HTR-8/SVneo (cell line): ENCODE data around the gene FASTK.
A peak's percentile ranks its signal among the peaks of the same experiment; 100 is the strongest.

Experiments
- DNase-seq: peaks from one replicate; pipeline ENCODE4 v3.0.0; 2011; ENCODE audit warnings: low spot score, mixed read lengths; ENCODE audit not compliant: insufficient read length
- FAIRE-seq: peaks from 2 replicates; lab custom pipeline; 2011; peaks lifted over from hg19 to GRCh38; lab: Jason Lieb, UNC

FASTK gene

DNA sequence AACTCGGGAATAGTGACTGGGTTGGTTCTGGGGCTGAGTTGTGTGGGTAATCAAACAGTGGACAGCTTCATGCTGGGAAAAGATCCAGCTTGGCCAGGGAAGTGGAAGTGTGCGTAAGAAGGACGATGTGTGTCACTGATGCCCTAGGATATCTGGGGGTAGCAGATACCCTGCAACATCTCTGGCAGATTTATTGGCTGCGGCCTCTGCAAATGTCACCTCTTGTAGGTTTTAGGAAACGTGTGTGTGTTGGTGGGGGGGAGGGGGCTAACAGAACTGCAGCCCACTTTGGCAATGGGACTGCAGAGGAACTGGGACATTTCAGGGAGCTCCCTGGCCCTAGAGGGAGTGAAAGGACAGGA lies 4.7 kb upstream of the FASTK start:
- DNase-seq (no peak), FAIRE-seq (no peak)

DNA sequence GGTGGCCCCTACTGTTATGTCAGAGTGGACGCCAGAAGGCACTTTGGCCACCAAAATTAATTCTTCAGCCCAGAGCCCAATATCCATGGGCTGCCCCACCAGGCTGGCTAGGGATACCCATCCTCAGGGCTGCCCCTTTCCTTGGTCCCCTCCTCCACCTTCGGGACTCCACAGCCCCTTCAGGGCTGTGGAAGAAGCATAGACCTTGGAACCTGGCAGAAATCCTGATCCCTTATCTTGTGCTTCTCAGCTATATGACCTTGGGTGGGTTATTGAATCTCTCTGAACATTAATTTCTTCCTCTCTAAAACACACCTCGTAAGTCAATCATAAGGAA lies 3.2 kb upstream of the FASTK start:
- DNase-seq (no peak), FAIRE-seq (no peak)

DNA sequence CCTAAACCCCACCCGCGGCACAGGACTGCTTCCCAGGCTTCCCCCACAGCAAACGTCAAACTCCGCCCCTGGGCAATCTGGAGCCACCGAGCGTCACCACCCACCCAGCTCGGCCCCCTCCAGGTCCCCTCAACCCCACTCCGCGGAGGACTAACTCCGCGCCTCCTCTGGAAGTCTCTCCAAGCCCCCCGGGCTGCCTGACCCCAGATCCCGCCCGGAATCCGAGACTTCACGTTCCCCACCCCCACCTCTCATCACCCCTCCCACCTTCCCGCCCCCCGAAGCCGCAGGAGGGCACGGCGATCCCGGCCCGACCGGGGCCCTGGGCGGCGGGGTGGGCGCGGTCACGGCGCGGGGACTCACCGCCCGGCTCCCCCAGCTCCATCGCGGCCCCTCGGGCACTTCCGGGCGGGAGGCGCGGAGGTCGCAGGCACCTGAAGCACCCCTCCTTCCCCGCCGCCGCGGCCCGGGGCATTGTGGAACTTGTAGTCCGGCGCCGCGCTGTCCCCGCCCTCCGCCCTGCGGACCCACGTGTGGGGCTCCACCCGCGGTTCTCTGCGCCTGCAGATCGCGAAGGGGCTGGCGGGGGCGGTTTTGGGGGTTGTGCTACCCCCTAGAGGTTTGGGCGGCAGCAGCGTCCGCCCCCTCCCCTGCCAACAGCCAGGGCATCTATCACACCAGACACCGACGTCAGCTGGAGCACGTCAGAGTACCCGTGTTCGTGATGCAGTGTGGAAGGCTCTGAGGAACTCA lies 2.6 kb upstream of the FASTK start, which contains the start of gene TMUB1:
Gene TMUB1 (minus strand): TSS at position 423 of the 753 bp plus-strand sequence. CDS start 930 bp downstream, outside the sequence.
- FAIRE-seq: no peak
- peak; percentile 58 for DNase-seq

DNA sequence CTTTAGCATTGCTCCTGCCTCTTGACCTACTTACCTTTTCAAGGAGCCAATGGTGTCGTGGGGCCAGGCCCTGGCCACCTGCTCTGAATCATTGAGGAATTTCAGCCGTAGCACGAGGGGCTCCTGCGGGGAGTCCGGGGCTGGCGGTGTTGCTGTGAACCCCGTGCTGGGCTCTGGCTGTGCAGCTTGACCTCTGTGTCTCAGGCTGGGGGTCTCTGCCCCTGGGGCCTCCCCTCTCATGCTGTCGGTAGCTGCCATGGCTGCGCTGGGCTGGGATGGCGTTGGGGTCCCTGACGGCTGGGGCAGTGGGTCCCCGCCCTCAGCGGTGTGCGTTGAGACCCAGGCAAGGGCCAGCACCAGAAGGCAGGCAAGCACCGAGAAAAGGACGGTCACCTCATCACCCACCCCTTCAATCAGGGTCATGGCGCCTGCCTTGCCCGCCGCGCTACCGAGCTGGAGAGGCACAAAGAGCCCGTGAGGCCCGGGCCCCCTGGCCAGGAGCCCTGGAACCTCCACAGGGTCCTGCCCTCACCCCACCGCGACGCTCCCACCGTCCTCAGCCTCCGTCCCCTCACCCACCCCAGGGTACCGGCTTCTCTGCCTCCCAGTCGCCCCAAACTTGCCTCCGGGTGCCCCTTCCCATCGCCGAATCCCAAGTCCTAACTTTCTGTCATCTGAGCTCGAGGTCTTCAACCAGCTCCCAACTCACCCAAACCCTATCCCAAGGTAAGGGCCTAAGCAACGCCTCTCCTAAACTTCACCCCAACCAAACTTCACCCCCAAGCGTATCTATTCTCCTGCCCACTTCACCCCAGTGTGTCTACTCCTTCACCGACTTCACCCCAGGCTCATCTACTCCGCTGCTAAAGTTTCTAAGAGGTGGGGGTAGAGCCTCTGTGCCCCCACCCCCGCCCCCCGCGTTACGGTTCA lies 1.8 kb upstream of the FASTK start:
- DNase-seq (no peak), FAIRE-seq (no peak)

DNA sequence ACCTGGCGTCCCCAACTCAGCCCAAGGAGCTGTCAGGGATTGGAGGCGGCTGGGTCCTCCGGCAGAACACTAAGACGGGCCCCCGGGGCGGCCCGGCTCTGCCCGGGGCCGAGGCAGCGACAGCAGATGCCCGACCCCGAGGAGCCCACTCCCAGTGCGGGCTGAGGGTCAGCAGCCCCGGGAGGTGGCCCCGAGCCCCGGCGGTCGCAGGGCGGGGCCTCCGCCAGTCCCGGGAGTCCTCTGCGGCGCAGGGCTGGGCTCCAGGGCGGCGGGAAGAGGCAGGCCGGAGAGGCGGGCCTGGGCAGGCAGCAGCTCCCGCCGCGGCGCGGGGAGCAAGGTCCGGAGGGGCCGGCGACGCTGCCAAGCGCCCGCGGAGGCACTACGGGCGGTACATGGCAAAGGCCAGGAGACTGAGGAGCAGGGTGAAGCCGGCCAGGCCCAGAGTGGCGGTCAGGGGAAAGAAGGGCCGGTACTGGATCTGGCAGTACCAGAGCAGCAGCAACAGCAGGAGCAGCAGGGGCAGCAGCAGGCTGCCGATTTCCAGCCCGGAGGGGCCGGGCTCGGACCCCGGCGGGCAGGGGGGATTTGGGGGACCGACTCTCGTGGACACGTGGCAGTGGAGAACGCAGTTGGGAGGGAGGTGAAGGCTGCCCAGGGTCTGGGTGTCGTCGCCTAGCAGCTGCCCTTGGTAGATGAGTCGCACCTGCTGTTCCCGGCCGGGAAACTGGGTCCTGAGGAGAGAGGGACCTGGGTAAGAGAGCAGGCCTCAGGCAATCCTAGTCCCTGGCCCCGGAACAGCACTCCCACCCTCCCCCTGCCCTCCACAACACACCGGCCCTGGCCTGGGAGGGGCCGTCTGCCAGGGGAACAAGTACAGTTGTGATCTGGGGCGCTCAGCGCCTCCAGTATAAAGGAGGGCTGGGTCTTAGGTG lies 827 bp upstream of the FASTK start:
- no peak for FAIRE-seq
- no peak for DNase-seq

DNA sequence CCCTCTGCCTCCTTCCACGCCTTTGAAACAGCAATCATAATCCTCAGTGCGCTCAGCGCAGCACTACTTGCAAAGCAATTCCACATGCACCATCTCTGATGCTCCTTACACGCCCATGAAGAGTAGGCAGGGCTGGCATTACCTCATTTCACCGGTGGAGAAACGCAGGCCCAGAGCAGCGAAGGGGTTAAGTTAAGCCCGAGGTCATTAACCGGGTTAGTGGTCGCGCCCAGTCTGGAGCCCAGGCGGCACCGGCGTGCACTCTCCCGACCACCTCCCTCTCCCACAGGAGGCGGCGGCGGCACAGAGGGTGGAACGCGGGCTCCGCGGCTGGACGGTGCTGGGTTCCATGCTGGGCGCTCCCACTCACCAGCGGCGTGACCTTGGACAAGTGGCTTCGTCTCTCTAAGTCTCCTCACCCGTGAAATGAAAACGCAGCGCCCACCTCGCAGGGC lies 515 bp downstream of the FASTK start:
- FAIRE-seq: no peak
- DNase-seq: no peak

DNA sequence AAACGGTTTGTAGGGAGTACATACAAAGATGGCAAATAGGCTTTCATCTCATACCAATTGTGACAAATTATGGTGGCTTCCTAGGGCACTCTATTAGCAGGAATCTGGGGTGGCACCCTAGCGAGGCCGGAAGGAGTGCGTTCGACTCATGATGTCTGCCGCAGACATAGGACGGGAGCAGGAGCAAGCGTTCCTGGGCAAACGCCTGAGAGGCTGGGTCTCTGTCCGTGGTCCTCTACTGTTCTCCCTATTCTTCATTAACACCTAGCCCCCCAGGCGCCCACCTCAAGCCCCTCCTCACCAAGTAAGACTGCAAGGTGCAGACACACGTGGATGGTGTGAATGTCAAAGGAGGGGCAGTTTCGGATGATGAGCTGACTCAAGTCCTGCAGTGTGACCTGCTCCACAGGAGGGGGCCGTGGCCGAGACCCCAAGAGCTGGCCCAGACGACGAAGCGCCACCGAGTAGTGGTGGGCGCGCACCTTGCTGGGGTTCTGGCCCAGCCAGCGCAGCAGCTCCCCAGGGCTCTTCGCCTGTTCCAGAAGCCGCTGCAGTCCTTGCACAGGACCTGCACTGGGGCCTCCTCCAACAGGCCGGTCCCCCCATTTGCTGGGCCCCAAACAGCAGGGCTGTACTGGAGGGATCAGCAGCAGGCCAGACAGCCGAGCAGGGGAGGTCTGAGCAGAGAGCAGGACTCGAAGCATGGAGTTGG lies 1.3 kb downstream of the FASTK start:
- DNase-seq (no peak), FAIRE-seq (no peak)

DNA sequence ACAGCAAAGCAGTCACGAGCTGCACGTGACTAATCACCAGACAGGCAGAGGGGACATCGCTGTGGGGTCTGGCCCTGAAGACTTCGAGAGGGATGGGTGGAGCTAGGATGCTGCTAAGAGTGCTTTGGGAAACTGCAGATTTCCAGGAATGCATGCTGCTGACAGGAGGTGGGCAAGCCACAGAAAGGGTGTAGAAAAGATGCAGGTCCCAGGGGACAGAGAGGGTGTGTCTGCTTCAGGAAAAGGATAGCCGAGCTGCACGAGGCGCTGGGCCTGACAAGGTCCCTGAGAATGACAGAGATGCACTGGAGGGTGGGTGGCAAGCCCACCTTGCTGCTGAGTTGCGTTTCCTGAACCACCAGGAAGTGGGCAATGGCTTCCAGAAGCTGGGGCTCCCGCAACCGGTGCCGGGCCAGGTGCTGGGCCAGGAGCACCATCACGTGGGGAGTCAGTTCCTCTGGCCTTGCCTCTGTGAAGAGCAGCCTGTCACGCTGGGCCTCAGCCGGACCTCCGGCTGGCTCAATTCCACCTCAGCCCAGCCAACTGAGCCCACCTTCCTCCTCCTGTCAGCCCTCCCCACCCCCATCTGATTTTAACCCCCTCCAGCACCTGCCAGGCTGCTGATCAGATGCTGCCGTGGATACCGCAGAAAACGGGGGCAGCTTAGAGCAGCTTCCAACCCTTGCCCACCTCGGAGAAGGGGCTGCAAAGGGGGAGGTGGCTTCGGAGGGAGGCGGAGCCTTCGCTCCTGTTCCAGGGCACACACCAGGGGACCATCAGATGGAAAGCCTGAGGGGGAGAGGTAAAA lies 2.2 kb downstream of the FASTK start:
- DNase-seq: no peak
- no peak for FAIRE-seq

DNA sequence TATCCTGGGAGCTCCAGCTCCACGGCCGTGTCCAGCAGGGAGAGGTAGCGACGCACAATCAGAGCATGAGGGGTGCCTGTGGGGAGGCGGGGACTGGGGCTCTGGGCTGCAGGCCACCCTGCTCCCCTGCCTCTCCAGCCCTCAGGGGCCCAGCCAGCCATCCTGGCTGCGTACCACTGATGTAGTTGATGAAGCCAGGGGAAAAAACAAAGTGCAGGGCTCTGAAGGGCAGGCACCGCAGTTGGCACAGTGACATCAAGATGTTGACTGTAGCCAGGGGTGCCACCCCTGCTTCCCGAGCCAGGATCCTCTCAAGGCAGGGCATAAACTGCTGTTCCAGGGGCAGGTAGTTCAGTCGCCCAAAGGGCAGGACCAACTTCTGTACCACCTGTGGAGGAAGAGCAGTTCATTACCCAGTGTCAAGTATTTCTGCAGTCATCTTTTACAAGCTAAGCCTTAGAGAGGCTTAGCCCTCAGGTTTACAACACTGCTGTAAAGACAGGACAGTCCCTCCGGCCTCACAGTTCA lies 2.8 kb downstream of the FASTK start:
- FAIRE-seq: no peak

DNA sequence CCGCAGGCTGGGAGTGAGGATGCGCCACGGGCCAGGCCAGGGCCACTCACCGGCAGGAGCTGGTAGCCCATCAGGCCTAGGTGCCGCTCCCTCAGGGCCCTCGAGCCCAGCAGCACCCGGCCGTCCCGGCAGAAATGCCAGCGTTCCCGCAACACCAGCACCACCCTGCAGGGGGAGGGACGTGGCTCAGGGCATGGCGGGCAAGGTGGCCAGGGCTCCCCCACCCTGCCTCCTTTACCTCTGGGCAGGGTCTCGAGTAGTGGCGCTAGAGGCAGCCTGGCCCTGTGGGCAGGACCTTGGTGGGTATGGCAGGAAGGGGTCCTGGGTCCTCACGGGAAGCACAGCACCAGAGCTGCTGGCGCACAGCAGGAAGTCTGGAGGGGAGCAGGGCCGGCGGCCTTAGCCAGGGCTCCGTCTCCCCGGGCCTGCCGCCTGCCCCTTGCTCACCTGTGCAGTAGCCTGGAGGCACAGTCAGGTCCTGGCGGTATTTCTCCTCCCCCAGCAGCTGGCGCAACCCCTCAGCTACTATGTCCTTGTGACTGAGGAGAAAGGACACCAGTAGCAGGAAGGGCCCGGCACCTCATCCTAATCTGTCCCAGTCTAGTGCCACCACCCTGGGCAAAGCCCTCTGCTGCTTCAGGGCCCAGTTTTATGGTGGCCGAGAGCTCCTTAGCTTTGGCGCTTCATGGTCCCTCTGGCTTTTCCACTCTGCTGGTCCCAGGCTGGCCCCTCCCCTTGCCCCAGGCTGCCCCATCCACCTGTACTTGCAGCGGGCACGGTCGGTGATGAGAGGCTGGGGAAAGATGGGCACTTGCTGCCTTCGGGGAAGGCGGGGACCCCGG lies 3.5 kb downstream of the FASTK start:
- FAIRE-seq (no peak), DNase-seq (no peak)

More for the DNA sequence above, 2.8 kb downstream of the FASTK start:
- no peak for DNase-seq

DNA sequence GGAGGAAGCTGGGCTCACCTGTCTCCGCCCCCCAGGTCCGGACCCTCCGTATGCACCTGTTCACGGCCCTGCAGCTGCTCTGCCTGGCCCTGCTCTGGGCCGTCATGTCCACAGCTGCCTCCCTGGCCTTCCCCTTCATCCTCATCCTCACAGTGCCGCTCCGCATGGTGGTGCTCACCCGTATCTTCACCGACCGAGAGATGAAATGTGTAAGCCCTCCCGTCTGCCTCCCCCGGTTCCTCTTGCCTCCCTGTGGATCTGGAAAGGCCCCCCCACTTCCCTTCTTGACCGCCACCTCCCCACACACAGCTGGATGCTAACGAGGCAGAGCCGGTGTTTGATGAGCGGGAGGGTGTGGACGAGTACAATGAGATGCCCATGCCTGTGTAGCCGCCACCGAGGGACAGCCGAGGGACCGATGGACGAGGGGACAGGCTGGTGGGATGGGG lies 4.6 kb downstream of the FASTK start:
- FAIRE-seq (no peak), DNase-seq (no peak)

DNA sequence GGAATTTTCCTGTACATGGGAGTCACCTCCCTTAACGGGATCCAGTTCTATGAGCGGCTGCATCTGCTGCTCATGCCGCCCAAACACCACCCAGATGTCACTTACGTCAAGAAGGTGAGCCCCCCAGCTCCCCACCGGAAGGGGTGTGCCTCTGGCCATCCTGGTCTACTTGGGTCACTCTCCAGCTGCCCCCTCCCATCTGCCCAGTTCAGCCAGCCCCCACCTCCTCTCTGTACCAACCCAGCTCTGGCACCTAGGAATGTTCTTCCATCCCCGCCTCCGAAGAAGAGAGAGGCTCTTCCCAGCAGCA lies 5.0 kb downstream of the FASTK start:
- FAIRE-seq: no peak

DNA sequence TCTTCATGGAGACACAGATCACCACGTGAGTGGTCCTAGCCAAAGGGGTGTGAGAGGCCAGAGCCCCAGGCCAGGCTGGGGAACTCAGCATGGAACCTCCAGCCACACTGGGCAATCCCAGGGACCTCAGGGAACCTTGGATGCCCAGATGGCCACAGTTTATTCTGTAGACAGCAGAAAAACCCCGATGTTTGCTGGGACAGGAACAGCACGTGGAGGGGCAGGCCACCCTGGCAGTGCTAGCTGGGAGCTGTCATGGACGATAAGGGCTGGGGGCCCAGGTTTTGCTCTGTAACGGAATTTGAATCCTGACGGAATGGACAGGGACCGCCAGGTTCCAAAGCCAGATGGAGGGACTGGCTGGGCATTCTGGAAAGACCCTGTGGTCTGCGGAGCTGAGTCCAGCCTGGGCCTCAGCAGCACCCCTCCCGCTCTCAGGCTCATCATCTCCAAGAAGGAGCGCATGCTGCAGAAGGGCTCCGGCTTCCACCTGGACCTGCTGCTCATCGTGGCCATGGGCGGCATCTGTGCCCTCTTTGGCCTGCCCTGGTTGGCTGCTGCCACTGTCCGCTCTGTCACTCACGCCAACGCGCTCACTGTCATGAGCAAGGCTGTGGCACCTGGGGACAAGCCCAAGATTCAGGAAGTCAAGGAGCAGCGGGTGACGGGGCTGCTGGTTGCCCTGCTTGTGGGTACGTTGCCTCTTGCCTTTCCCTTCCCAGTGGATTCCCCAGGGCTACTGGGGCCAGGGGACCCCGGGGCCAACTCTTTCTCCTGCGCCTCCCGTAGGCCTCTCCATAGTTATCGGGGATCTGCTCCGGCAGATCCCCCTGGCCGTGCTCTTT lies 5.6 kb downstream of the FASTK start:
- no peak for DNase-seq
- no peak for FAIRE-seq

More for the DNA sequence above, 5.0 kb downstream of the FASTK start:
- DNase-seq: no peak

DNA sequence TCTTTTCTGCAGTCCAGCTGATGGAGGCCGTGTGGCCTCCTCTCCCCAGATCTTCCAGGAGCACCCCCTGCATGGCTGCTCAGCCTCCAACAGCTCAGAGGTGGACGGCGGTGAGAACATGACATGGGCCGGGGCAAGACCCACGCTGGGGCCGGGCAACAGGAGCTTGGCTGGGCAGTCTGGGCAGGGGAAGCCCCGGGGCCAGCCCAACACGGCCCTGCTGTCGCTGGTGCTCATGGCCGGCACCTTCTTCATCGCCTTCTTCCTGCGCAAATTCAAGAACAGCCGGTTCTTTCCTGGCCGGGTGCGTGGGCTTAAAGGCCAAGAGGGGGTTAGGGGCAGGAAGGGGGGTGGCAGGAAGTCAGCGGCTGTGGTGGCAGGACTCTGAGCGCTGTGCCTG lies 6.6 kb downstream of the FASTK start:
- no peak for DNase-seq
- no peak for FAIRE-seq

DNA sequence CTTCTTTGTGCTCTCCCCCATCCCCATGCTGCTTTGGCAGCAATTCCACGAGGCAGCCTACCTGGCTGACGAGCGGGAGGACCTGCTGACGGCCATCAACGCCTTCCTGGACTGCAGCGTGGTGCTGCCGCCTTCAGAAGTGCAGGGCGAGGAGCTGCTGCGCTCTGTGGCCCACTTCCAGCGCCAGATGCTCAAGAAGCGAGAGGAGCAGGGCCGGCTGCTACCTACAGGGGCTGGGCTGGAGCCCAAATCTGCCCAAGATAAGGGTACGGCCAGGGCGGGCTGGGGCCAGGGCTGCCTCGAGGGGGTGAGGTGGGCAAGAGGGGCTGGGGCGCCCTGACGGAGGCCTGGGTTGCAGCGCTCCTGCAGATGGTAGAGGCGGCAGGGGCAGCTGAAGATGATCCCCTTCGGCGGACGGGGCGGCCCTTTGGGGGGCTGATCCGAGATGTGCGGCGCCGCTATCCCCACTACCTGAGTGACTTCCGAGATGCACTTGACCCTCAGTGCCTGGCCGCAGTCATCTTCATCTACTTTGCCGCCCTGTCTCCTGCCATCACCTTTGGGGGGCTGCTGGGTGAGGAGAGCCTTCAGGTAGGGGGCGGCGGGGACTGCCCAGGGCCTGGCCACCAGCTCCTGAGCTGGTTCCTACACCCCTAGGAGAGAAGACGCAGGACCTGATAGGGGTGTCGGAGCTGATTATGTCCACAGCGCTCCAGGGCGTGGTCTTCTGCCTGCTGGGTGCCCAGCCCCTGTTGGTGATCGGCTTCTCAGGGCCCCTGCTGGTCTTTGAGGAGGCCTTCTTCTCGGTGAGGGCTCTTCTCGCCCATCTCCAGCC lies 9.4 kb downstream of the FASTK start:
- FAIRE-seq (no peak), DNase-seq (no peak)

DNA sequence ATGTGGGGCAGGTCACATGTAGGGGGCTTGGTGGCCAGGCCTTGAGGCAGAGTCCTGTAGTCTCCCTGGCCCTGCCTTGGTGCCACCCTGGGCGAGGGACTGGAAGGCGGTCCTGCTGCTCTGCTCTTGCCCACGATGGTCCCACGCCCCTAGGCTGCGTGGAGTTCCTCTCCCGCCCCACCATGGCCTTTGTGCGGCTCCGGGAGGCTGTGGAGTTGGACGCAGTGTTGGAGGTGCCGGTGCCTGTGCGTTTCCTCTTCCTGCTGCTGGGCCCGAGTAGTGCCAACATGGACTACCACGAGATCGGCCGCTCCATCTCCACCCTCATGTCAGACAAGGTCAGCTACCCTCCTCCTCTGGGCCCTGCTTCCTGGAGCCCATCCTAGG lies 10.0 kb downstream of the FASTK start:
- FAIRE-seq: no peak

More for the DNA sequence above, 10.0 kb downstream of the FASTK start:
- DNase-seq: no peak
